ENCODE results near the gene AFAP1L2. TPM values are rescaled to one million over a fixed set of nuclear protein-coding genes. Genes with fewer than 3 reads are reported as not detected.

Gene AFAP1L2
- total and polyA plus RNA-seq, 9 of the 15 experiments (the other 6 are each of a cell fraction or from before 2014, with no cell fraction given): 0.07 TPM; not detected in 8

GRCh38 chr10:114426476-114426875 lies 22.2 kb upstream of the AFAP1L2 start:
- WGBS (ENCODE audit: insufficient coverage, low coverage, missing lambda C conversion rate): 0% methylated on average over 5 of the region's 5 CpGs
- TF ChIP-seq HEY1 (CRISPR knock-in tag; IDR thresholded peaks at IDR 0.05; ENCODE audit: borderline replicate concordance): no peak
- TF ChIP-seq TFE3 (CRISPR knock-in tag; IDR thresholded peaks at IDR 0.05): no peak
- no peak for TF ChIP-seq GATAD2A (IDR thresholded peaks at IDR 0.05)
- TF ChIP-seq BRF1 (IDR thresholded peaks at IDR 0.05; ENCODE audit: borderline replicate concordance, extremely low read depth, insufficient read length): no peak
- TF ChIP-seq HMG20B (CRISPR knock-in tag; IDR thresholded peaks at IDR 0.05): no peak
- TF ChIP-seq KHSRP (IDR thresholded peaks at IDR 0.05): no peak
- no peak for TF ChIP-seq CEBPG (CRISPR knock-in tag; IDR thresholded peaks at IDR 0.05)
- no peak for TF ChIP-seq CEBPG (tag; conservative IDR thresholded peaks at IDR 0.05 in 1 of 2, IDR thresholded peaks at IDR 0.05 in 1 of 2)
- TF ChIP-seq MCM7 (IDR thresholded peaks at IDR 0.05): no peak
- no peak for TF ChIP-seq ZNF347 (CRISPR knock-in tag; IDR thresholded peaks at IDR 0.05; ENCODE audit: low read depth)
- no peak for TF ChIP-seq ZSCAN29 (IDR thresholded peaks at IDR 0.05)
- no peak for TF ChIP-seq ZNF12 (CRISPR knock-in tag; IDR thresholded peaks at IDR 0.05)
- no peak for DNase-seq (ENCODE audit: extremely low read depth in 1 of 4, low spot score in 3 of 4)
- Histone ChIP-seq H3K27me3 (ENCODE audit: control insufficient read depth in 2 of 2, insufficient read depth in 2 of 2, low read length in 2 of 2) (peaks cover 0 to 28% of the 10 kb centered on the region in 2 experiments; a peak in 2 of 5 replicates), H3K9ac (ENCODE audit: insufficient read depth in 1 of 2, low read depth in 2 of 2, low read length in 2 of 2) (no peak overlapping the region), H3K4me2 (ENCODE audit: insufficient read depth, low read length) (no peak overlapping the region), H2AFZ (ENCODE audit: low read depth, low read length) (no peak overlapping the region), H4K20me1 (replicated peaks; ENCODE audit: control insufficient read depth, insufficient read depth, low read length) (no peaks in the 10 kb centered on the region), H3K79me2 (ENCODE audit: control insufficient read depth, insufficient read depth, low read length) (no peaks in the 10 kb centered on the region), H3K9me3 (replicated peaks; ENCODE audit: control insufficient read depth, insufficient read depth, low read depth, low read length) (no peaks in the 10 kb centered on the region), H3K9me1 (ENCODE audit: control insufficient read depth, insufficient read depth, low read length) (no peaks in the 10 kb centered on the region), H3K27ac (ENCODE audit: extremely low read depth, low read depth, low read length) (no peak overlapping the region), H3K4me1 (replicated peaks in 1 of 2; ENCODE audit: control insufficient read depth in 2 of 2, insufficient read depth in 2 of 2, low read length in 2 of 2) (no peaks in the 10 kb centered on the region; a peak in 1 of 5 replicates), H3K36me3 (ENCODE audit: control insufficient read depth, insufficient read depth, low read length) (no peaks in the 10 kb centered on the region), H3K4me3 (no peak overlapping the region)
- no peak for FAIRE-seq
- in situ Hi-C loops (cut with MboI) (no loop called here), intact Hi-C loops (cut with micrococcal nuclease) (no loop called here)
- ATAC-seq: no peak
- ChIA-PET POLR2A (no interaction called here), CTCF (ENCODE audit: low intra/inter-chr PET ratio) (no interaction called here)
- BruUV-seq (replicated peaks): no TSS peak

Data from K562 (cell line).